ENCODE data around the gene TGFBR3.
A peak's percentile ranks its signal among the peaks of the same experiment; 100 is the strongest.

Gene TGFBR3

GRCh38 chr1:91912266-91912665, 26.3 kb upstream of the TGFBR3 start:
- Histone ChIP-seq H3K4me1 (ENCODE audit: insufficient read depth, poor library complexity, severe bottlenecking) (no peaks in the 10 kb centered on the region), H3K36me3 (ENCODE audit: low read depth) (no peaks in the 10 kb centered on the region), H3K27me3 (ENCODE audit: insufficient read depth, poor library complexity, severe bottlenecking) (no peaks in the 10 kb centered on the region), H3K9me3 (ENCODE audit: severe bottlenecking) (no peaks in the 10 kb centered on the region), H3K4me3 (ENCODE audit: severe bottlenecking) (no peak overlapping the region), H3K27ac (ENCODE audit: poor library complexity, severe bottlenecking) (no peak overlapping the region)
- DNase-seq (ENCODE audit: low spot score) = no peak
- no peak for TF ChIP-seq CTCF (IDR thresholded peaks at IDR 0.05; ENCODE audit: poor library complexity, severe bottlenecking)
- ATAC-seq (ENCODE audit: low read depth) = no peak

GRCh38 chr1:91901231-91901630, 15.3 kb upstream of the TGFBR3 start:
- TF ChIP-seq CTCF (IDR thresholded peaks at IDR 0.05; ENCODE audit: poor library complexity, severe bottlenecking) = no peak
- Histone ChIP-seq H3K9me3 (ENCODE audit: severe bottlenecking) (no peaks in the 10 kb centered on the region), H3K27ac (ENCODE audit: poor library complexity, severe bottlenecking) (peak overlapping the region; percentile 64), H3K36me3 (ENCODE audit: low read depth) (no peaks in the 10 kb centered on the region), H3K27me3 (ENCODE audit: insufficient read depth, poor library complexity, severe bottlenecking) (no peaks in the 10 kb centered on the region), H3K4me3 (ENCODE audit: severe bottlenecking) (no peak overlapping the region), H3K4me1 (ENCODE audit: insufficient read depth, poor library complexity, severe bottlenecking) (peaks cover 13% of the 10 kb centered on the region)
- no peak for DNase-seq (ENCODE audit: low spot score)
- ATAC-seq (ENCODE audit: low read depth) = no peak

- H3K36me3 ChIP-seq (ENCODE audit: low read depth) = no peaks in the 10 kb centered on the region
- DNase-seq (ENCODE audit: low spot score) (no peak), ATAC-seq (ENCODE audit: low read depth) (peak; percentile 97)
- H3K9me3 ChIP-seq (ENCODE audit: severe bottlenecking) = no peaks in the 10 kb centered on the region
- H3K27me3 ChIP-seq (ENCODE audit: insufficient read depth, poor library complexity, severe bottlenecking) = no peaks in the 10 kb centered on the region
- H3K27ac ChIP-seq (ENCODE audit: poor library complexity, severe bottlenecking) = peak overlapping the region; percentile 64
- TF ChIP-seq CTCF (IDR thresholded peaks at IDR 0.05; ENCODE audit: poor library complexity, severe bottlenecking) = no peak
- peaks cover 13% of the 10 kb centered on the region for H3K4me1 ChIP-seq (ENCODE audit: insufficient read depth, poor library complexity, severe bottlenecking)
- H3K4me3 ChIP-seq (ENCODE audit: severe bottlenecking) = no peak overlapping the region
Observed at GRCh38 chr1:91900562-91900961, 14.6 kb upstream of the TGFBR3 start.

- TF ChIP-seq CTCF (IDR thresholded peaks at IDR 0.05; ENCODE audit: poor library complexity, severe bottlenecking) = no peak
- Histone ChIP-seq H3K27ac (ENCODE audit: poor library complexity, severe bottlenecking) (no peak overlapping the region), H3K9me3 (ENCODE audit: severe bottlenecking) (no peaks in the 10 kb centered on the region), H3K4me1 (ENCODE audit: insufficient read depth, poor library complexity, severe bottlenecking) (peaks cover 13% of the 10 kb centered on the region), H3K4me3 (ENCODE audit: severe bottlenecking) (no peak overlapping the region), H3K27me3 (ENCODE audit: insufficient read depth, poor library complexity, severe bottlenecking) (no peaks in the 10 kb centered on the region), H3K36me3 (ENCODE audit: low read depth) (no peaks in the 10 kb centered on the region)
- ATAC-seq (ENCODE audit: low read depth) = no peak
- DNase-seq (ENCODE audit: low spot score) = no peak
Observed at GRCh38 chr1:91897016-91897415, 11.1 kb upstream of the TGFBR3 start.

GRCh38 chr1:91895832-91896556, 10.0 kb upstream of the TGFBR3 start:
- H3K27ac ChIP-seq (ENCODE audit: poor library complexity, severe bottlenecking) = no peak overlapping the region
- no peak for ATAC-seq (ENCODE audit: low read depth)

More at GRCh38 chr1:91895832-91896556, 10.0 kb upstream of the TGFBR3 start:
- Histone ChIP-seq H3K9me3 (ENCODE audit: severe bottlenecking) (no peaks in the 10 kb centered on the region), H3K4me1 (ENCODE audit: insufficient read depth, poor library complexity, severe bottlenecking) (peaks cover 16% of the 10 kb centered on the region), H3K4me3 (ENCODE audit: severe bottlenecking) (no peak overlapping the region), H3K27me3 (ENCODE audit: insufficient read depth, poor library complexity, severe bottlenecking) (no peaks in the 10 kb centered on the region), H3K36me3 (ENCODE audit: low read depth) (no peaks in the 10 kb centered on the region)
- TF ChIP-seq CTCF (IDR thresholded peaks at IDR 0.05; ENCODE audit: poor library complexity, severe bottlenecking) = no peak
- DNase-seq (ENCODE audit: low spot score) = no peak
